Ramos (cell line): ENCODE results near the gene KLK12.

Experiments used
- in situ Hi-C: fragments of 300-500 bp; cut with MboI; formaldehyde crosslinking; loops from one replicate; pipeline ENCODE4 v1.14.3; 2022; ENCODE audit warnings: low sequenced_read_pairs; ENCODE audit not compliant: unreplicated experiment

KLK12 gene, protein sequence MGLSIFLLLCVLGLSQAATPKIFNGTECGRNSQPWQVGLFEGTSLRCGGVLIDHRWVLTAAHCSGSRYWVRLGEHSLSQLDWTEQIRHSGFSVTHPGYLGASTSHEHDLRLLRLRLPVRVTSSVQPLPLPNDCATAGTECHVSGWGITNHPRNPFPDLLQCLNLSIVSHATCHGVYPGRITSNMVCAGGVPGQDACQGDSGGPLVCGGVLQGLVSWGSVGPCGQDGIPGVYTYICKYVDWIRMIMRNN

GRCh38 chr19:51034704-51035103 lies at the start of gene KLK12:
Gene KLK12, minus strand, starts transcription at chr19:51035002. Its CDS starts 381 bp downstream, at chr19:51034621.
- in situ Hi-C loops = no loop called here

DNA sequence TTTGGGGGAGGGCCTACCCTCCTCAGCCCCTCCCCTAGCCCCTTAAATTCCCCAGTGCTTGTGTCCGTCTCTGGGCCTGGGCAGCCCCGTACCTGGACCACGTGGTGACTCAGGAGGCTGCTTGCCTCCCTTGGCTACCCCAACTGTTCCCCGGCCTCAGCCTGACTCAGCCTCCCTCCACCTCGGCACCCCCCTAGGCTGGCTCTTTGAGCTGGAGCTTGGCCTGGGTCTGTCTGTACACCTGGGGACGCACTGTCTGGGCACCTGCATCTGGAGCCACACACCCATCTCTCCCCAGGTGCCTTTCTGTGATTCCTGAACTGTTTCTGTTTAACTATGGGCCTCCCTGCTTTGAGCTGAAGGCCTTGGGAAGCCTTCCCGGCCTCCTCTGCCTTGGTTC lies 49.7 kb upstream of the KLK12 start:
- in situ Hi-C loops = no loop called here

GRCh38 chr19:51083783-51084182 lies 49.0 kb upstream of the KLK12 start:
- in situ Hi-C loops = no loop called here

DNA sequence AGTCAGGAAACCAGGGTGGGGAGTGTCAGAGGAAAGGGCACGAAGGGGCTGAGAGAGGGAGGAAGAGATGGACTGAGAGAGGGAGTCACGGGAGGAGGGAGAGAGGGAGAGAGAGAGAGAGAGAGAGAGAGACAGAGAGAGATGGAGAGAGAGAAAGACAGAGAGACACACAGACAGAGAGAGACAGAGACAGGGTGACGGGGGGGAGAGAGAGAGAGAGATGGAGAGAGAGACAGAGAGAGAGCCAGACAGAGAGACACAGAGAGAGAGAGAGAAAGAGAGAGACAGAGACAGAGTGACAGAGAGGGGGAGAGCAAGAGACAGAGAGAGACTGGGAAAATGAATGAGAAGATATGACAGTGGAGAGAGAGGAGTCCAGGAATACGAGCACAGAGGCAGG lies 48.4 kb upstream of the KLK12 start:
- in situ Hi-C loops = no loop called here

GRCh38 chr19:51082611-51083010 lies 47.8 kb upstream of the KLK12 start, which contains the start of gene KLK14:
Gene KLK14, minus strand, starts transcription at chr19:51082887. Its CDS starts 273 bp downstream, at chr19:51082614.
- in situ Hi-C loops = no loop called here

- in situ Hi-C loops = no loop called here
These were observed 46.7 kb upstream of the KLK12 start for GRCh38 chr19:51081476-51081875.

- in situ Hi-C loops = no loop called here
These were observed 44.8 kb upstream of the KLK12 start for GRCh38 chr19:51079481-51080110.

- in situ Hi-C loops = no loop called here
These were observed 43.9 kb upstream of the KLK12 start for GRCh38 chr19:51078731-51079130.

GRCh38 chr19:51078104-51078503 lies 43.3 kb upstream of the KLK12 start:
- in situ Hi-C loops = no loop called here

GRCh38 chr19:51076631-51077213 lies 41.9 kb upstream of the KLK12 start:
- in situ Hi-C loops = no loop called here

DNA sequence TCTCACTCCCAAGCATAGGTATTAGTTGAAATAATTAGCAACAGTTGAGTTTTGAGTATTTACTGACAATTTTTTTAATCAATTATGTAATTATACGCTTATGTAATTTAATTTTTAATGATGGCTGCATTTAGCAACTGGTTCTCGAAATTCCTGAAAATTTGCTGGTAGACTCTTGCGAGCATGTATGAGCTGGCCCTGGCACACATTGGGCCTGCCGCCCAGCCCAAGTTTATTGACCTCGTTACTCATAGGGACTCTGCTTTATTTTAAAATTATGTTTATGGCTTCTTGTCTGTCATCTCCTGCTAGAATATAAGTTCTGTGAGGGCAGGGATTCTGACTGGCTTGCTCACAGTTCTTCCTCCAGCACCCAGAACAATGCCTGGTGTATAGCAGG lies 41.2 kb upstream of the KLK12 start:
- in situ Hi-C loops = no loop called here

DNA sequence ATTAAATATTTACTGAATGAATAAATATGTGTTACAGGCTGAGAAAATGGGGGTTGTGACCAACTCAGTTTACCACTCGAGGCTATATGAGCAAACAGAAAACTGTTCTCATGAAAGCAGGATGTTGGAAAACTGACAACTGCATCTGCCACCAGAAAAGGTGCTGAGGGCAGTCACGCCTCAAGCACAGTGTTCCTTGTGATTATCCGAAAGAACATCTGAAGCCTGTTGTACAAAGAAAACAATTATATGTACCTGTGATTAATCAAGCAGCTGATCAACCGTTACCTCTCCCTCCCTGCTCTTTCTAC lies 36.2 kb upstream of the KLK12 start:
- in situ Hi-C loops = no loop called here

DNA sequence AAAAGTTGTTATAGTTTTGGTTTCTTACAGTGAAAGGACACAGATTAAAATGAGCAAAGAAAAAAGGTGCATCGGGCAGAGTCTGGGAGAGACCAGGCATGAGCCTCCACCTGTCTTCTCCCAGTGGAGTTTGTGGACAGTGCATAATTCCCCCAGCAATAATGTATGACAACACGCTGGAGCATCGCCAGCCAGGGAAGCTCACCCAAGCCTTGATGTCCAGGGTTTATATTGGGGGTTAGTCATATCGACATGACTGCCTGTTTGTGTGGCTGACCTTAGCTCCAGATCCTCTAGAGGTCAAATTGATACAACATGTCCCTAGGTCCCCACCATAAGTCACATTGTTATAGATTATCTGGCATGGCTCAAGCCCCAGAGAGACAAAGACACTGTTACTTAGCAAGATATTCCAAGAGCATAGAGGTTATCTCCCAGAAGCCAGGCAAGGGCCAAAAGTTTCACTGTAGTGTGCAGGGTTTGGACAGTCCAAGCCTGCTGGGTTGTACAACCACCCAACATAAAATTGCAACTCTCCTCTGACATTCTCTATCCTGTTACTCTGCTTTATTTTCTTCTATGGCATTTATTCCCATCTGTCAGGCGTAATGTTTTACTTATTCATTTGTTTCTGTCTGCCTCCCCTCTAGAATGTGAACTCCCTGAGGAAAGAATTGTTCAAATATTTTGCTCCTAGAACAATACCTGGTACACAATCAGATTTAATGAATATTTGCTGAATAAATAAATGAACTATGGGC lies 35.7 kb upstream of the KLK12 start:
- in situ Hi-C loops = no loop called here

DNA sequence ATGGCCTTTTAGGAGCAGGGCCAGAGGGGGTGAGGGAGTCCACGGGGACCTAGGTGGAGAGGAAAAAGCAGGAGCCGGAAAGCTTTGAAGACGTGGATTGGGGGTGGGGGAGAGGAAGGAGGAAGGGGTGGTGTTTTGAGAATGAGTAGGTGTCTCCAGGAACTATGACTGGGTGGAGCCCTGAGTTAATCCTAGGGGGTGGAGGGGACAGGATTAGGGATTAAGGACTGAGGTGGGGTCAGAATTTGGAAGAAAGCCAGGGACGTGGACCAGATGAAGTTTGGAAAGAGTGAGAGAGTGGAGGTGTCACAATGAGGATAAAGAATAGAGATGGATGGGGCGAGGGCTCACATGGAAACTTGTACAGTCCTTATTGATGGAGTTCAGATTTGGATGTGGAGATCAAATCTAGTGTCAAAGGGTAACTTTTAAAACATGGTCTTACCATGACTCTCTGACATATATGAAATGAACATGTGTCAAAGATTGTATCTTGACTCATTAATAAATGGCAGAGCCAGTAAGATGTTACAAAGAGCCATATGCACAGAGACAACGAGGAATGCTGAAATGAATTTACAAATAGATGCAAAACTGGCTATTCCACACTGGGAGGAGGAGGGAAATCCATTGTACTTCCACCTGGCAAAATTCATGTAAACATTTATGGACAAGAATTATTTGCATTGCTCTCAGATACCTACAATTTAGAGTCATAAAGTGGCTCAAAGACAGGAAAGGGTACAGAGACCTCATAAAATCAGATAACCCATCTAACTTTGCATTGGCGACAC lies 31.8 kb upstream of the KLK12 start:
- in situ Hi-C loops = no loop called here

DNA sequence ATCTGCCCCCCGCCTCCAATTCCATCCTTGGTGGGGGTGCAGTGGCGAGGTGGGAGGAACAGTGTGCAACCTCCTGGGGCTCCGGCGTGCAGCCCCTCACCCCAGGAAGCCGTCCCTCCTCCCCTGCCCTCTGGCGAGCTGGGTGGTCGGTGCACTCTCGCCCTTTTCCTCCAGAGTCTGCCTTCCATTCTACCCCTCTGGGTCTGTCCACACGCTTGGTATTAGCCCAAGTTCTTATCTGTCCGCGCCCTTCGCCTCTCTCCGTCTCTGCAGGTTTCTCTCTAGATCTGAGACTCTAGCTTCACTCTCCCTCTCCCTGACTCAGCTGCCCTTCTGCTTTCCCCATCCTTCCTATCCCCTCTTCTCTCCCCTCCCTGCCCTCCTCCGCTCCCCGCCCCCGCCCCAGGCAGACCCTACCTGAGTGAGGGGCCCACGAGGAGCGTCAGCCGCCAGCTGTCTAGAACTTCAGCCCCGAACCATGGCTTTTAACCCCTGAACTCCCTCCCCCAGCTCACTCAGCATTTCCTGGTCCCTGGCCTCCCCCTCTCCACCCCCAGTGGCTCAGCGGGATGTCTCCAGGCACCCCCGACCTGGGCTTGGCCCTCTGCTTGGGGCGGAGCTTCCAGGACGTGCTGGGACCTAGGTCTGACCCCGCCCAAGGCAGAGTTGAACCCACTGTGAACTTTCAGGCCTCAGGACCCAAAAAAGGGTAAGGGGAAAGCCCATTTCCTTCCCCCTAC lies 30.6 kb upstream of the KLK12 start:
- in situ Hi-C loops = no loop called here

- in situ Hi-C loops = no loop called here
These were observed 29.9 kb upstream of the KLK12 start, which contains the start of gene KLK13 for GRCh38 chr19:51064534-51065220. Gene KLK13, minus strand, starts transcription at chr19:51065092. Its CDS starts 25 bp downstream, at chr19:51065067.

GRCh38 chr19:51063664-51064063 lies 28.9 kb upstream of the KLK12 start:
- in situ Hi-C loops = no loop called here

DNA sequence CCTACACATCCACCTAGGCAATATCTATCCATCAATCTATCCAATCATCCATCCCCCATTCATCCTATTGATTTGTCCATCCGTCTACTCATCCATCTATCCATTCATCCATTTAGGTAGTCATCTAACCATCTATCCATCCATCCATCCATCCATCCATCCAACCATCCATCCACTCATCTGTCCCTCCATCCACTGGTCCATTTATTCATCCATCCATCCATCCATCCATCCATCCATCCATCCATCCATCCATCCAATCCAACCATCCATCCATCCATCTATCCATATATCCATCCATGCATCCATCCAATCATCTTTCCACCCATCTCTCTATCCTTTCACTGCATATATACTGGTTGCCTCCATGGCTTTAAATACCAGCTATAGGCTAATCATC lies 26.2 kb upstream of the KLK12 start:
- in situ Hi-C loops = no loop called here

GRCh38 chr19:51060336-51060735 lies 25.5 kb upstream of the KLK12 start:
- in situ Hi-C loops = no loop called here
